BLaER1 (cell line): ENCODE results near the gene FRMPD4.

Experiments used
- H3K27ac ChIP-seq: shearing (Covaris generic); formaldehyde crosslinking; 2 replicates; pipeline ENCODE4 v1.8.1; 2022
- H3K27me3 ChIP-seq: shearing (Covaris generic); formaldehyde crosslinking; 2 replicates; pipeline ENCODE4 v1.8.1; 2022
- H3K36me3 ChIP-seq: shearing (Covaris generic); formaldehyde crosslinking; 2 replicates; pipeline ENCODE4 v1.8.1; 2022
- H3K4me1 ChIP-seq: shearing (Covaris generic); formaldehyde crosslinking; 2 replicates; pipeline ENCODE4 v1.8.1; 2022
- H3K4me2 ChIP-seq: shearing (Covaris generic); formaldehyde crosslinking; 2 replicates; pipeline ENCODE4 v1.8.1; 2022
- H3K4me3 ChIP-seq: shearing (Covaris generic); formaldehyde crosslinking; 2 replicates; pipeline ENCODE4 v1.8.1; 2022
- H3K9ac ChIP-seq: shearing (Covaris generic); formaldehyde crosslinking; 2 replicates; pipeline ENCODE4 v1.8.1; 2022
- H3K9me3 ChIP-seq: shearing (Covaris generic); formaldehyde crosslinking; 2 replicates; pipeline ENCODE4 v1.8.1; 2022
- H4K20me1 ChIP-seq: shearing (Covaris generic); formaldehyde crosslinking; 2 replicates; pipeline ENCODE4 v1.8.1; 2022
- Cebpa-rat ChIP-seq: shearing (Covaris generic); IDR thresholded peaks from 2 replicates; pipeline ENCODE4 v1.8.1; 2022

Gene FRMPD4

DNA sequence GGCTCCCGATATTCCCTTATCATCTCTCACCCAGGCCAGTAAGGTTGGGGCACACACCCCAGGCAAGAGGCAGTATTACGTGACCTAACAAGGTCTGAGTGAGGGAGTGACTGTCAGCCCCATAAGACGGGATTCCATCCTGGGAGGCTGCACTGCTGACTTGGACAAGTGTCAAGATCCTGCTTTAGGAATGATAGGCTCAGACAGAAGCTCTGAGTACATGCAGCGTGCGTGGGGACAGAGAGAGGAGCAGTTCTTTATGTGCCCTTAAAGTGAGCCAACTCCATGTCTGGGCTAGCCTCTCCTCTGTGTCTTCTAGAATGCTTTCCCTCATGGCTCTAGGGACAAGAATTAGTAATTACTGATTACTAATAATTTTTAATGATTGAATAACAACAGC is 510.7 kb downstream of the FRMPD4 start:
- H3K27ac ChIP-seq, result no peak overlapping the region
- H3K4me2 ChIP-seq, result no peak overlapping the region
- no peaks in the 10 kb centered on the region; the same call in 1 of the 2 replicates for H3K9me3 ChIP-seq
- no peaks in the 10 kb centered on the region for H3K36me3 ChIP-seq
- H3K27me3 ChIP-seq, result peaks cover 87% of the 10 kb centered on the region
- no peak overlapping the region for H3K9ac ChIP-seq
- H4K20me1 ChIP-seq, result no peaks in the 10 kb centered on the region; the same call in 1 of the 2 replicates
- H3K4me3 ChIP-seq, result no peak overlapping the region
- no peaks in the 10 kb centered on the region for H3K4me1 ChIP-seq
- no peak for TF ChIP-seq Cebpa-rat

DNA sequence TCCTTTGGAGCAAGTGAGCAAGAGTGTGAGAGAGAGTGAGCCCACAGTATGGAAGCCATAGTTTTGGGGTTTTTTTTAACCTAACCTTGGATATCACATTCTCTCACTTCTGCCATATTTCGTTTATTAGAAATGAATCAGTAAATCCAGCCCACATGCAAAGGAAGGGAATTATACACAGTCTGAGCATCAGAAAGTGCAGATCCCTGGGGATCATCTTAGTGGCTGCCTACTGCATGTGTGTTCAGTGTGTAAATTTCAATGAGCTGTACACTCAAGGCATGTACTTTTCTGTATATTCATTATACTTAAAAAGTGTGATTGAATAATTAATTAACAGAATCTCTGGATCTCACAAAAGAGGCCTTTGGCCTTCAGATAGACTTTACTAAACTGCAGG is 519.2 kb downstream of the FRMPD4 start:
- Histone ChIP-seq H3K27me3 (peaks cover 73% of the 10 kb centered on the region), H3K4me1 (peaks cover 14% of the 10 kb centered on the region), H3K4me3 (no peak overlapping the region), H3K4me2 (peak overlapping the region; percentile 25), H3K27ac (no peak overlapping the region), H3K9me3 (no peaks in the 10 kb centered on the region; the same call in 1 of the 2 replicates), H4K20me1 (no peaks in the 10 kb centered on the region), H3K36me3 (no peaks in the 10 kb centered on the region), H3K9ac (no peak overlapping the region)
- TF ChIP-seq Cebpa-rat, result no peak

DNA sequence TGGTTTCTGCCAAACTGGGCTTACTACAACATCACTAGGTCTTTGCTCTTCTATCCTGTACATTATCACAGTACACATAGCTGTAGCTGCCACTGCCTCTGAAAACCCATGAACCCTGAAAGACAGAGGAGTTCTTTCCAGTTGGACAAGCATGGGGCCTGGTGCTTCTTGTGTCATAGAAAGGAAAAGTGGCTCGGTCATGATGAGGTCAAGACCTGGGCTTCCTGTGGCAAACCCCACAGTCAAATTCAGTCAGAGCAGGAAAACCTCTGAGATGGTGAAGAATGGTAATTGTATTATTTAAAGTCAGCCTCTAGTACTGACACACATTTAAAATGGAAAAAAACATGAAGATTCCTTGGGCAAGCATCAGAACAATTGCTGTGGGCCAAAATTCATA is 519.6 kb downstream of the FRMPD4 start:
- Histone ChIP-seq H3K36me3 (no peaks in the 10 kb centered on the region), H4K20me1 (no peaks in the 10 kb centered on the region), H3K9me3 (peaks cover 2% of the 10 kb centered on the region), H3K9ac (no peak overlapping the region), H3K27me3 (peaks cover 68% of the 10 kb centered on the region), H3K4me1 (peaks cover 14% of the 10 kb centered on the region), H3K4me3 (no peak overlapping the region), H3K27ac (no peak overlapping the region), H3K4me2 (peak overlapping the region; percentile 25)
- no peak for TF ChIP-seq Cebpa-rat

DNA sequence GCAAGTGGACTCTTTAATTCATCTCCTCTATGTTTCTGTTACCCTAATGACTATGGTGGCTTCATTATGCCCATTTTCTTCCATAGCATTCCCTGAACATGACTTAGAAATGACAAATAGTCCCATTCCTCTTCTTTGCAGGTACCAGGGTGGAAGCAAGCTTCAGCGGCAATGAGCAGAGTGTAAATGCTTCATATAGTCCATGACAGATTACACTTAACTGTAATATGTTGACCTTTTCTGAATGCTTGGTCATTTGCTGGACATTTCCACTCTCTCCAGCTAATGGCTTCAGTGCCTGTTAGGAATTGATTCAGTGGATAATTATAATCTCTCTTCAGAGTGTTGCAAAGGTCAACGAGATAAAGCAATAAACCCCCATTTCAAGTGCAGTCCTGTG is 523.2 kb downstream of the FRMPD4 start:
- Histone ChIP-seq H3K4me2 (no peak overlapping the region), H3K9ac (no peak overlapping the region), H3K36me3 (no peaks in the 10 kb centered on the region), H3K4me1 (peaks cover 14% of the 10 kb centered on the region), H3K9me3 (peaks cover 8% of the 10 kb centered on the region), H4K20me1 (no peaks in the 10 kb centered on the region), H3K4me3 (no peak overlapping the region), H3K27me3 (peaks cover 56% of the 10 kb centered on the region), H3K27ac (no peak overlapping the region)
- no peak for TF ChIP-seq Cebpa-rat

DNA sequence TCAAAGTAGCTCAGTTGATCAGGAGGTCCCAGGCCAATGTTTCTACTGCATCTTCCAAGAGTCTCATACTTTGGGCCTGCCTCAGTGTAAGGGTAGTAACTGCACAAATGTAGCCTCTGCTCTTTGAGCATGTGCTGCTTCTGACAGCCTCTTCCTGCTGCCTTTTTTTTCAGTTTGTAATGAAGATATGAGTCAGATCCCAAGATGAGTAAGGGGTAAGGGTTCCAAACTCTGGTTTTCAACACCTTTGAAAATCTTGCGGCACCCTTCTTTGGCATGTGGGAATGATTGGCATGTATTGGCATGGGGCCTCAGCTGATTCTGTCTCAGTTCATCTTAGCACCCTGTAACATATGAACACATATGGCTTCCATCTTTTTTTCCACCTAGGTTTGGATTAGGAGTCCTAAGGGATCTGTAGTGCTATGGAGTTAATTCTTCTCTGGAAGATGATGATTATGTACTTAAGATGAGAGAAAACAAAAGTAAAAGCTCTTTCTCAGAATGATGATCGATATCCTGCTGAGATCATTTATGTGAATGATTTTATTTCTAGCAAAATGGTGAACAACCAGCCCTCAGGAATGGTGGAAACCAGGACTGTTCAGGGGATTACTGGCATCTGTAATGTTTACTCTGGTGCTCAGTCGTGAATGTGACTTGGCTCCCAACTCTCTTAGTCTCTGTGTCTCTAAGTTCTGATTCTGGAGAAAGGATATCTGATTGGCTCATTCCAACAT is 534.3 kb downstream of the FRMPD4 start:
- Histone ChIP-seq H3K27ac (no peak overlapping the region), H3K9me3 (no peaks in the 10 kb centered on the region; the same call in 1 of the 2 replicates), H3K4me1 (no peaks in the 10 kb centered on the region), H3K9ac (no peak overlapping the region), H3K4me2 (no peak overlapping the region), H3K4me3 (no peak overlapping the region), H4K20me1 (no peaks in the 10 kb centered on the region), H3K36me3 (no peaks in the 10 kb centered on the region), H3K27me3 (peaks cover 73% of the 10 kb centered on the region)
- TF ChIP-seq Cebpa-rat, result no peak

- H3K27me3 ChIP-seq, result peaks cover 80% of the 10 kb centered on the region
- H3K4me1 ChIP-seq, result no peaks in the 10 kb centered on the region
- no peak overlapping the region for H3K27ac ChIP-seq
- no peaks in the 10 kb centered on the region for H4K20me1 ChIP-seq
- no peak overlapping the region for H3K9ac ChIP-seq
- H3K36me3 ChIP-seq, result no peaks in the 10 kb centered on the region
- no peak overlapping the region for H3K4me3 ChIP-seq
- no peaks in the 10 kb centered on the region; the same call in 1 of the 2 replicates for H3K9me3 ChIP-seq
- no peak for TF ChIP-seq Cebpa-rat
- no peak overlapping the region for H3K4me2 ChIP-seq
Measured at GRCh38 chrX:12673487-12673886, 535.2 kb downstream of the FRMPD4 start.

- H3K36me3 ChIP-seq, result no peaks in the 10 kb centered on the region
- peaks cover 98% of the 10 kb centered on the region for H3K27me3 ChIP-seq
- no peak overlapping the region for H3K9ac ChIP-seq
- peaks cover 5% of the 10 kb centered on the region; the same call in 1 of the 2 replicates for H4K20me1 ChIP-seq
- no peak overlapping the region for H3K27ac ChIP-seq
- 0 out of 2 replicates have a peak, but pooled peaks cover 7% of the 10 kb centered on the region for H3K9me3 ChIP-seq
- H3K4me3 ChIP-seq, result no peak overlapping the region
- H3K4me2 ChIP-seq, result no peak overlapping the region
- no peaks in the 10 kb centered on the region for H3K4me1 ChIP-seq
- TF ChIP-seq Cebpa-rat, result no peak
Measured at GRCh38 chrX:12679522-12679921, 541.2 kb downstream of the FRMPD4 start.

- H3K9me3 ChIP-seq, result 0 out of 2 replicates have a peak, but pooled peaks cover 7% of the 10 kb centered on the region
- no peaks in the 10 kb centered on the region for H3K4me1 ChIP-seq
- no peak overlapping the region for H3K27ac ChIP-seq
- H3K9ac ChIP-seq, result no peak overlapping the region
- H3K27me3 ChIP-seq, result peaks cover 98% of the 10 kb centered on the region
- peaks cover 5% of the 10 kb centered on the region; the same call in 1 of the 2 replicates for H4K20me1 ChIP-seq
- no peak for TF ChIP-seq Cebpa-rat
- no peaks in the 10 kb centered on the region for H3K36me3 ChIP-seq
- H3K4me3 ChIP-seq, result no peak overlapping the region
- H3K4me2 ChIP-seq, result no peak overlapping the region
Measured at GRCh38 chrX:12681047-12681446, 542.8 kb downstream of the FRMPD4 start.

GRCh38 chrX:12685541-12685940 is 547.3 kb downstream of the FRMPD4 start:
- H3K4me1 ChIP-seq, result no peaks in the 10 kb centered on the region
- H4K20me1 ChIP-seq, result peaks cover 5% of the 10 kb centered on the region; the same call in 1 of the 2 replicates
- peaks cover 99% of the 10 kb centered on the region for H3K27me3 ChIP-seq
- TF ChIP-seq Cebpa-rat, result no peak
- no peaks in the 10 kb centered on the region for H3K9me3 ChIP-seq
- H3K9ac ChIP-seq, result no peak overlapping the region
- H3K4me2 ChIP-seq, result no peak overlapping the region
- no peaks in the 10 kb centered on the region for H3K36me3 ChIP-seq
- H3K27ac ChIP-seq, result no peak overlapping the region
- H3K4me3 ChIP-seq, result no peak overlapping the region

DNA sequence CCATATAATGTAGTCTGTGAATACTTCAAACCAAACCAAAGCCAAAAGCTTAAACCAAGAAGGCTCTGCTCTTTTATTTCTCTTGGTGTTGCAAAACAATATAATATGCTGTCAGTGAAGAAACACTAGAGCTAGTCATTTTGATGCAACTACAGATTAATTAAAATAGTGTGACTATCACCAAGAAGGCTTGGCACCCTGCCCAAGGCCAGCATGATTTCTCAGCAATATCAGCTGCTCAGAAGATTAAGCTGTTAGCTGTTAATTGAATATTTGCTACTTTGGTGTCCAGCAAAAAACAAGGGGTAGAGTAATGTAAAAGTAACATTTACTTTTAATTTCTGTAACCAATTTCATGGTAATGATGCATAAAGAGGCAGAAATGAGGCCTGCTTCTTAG is 548.1 kb downstream of the FRMPD4 start:
- H3K4me3 ChIP-seq, result no peak overlapping the region
- H3K36me3 ChIP-seq, result no peaks in the 10 kb centered on the region
- no peaks in the 10 kb centered on the region for H3K4me1 ChIP-seq
- peaks cover 99% of the 10 kb centered on the region for H3K27me3 ChIP-seq
- TF ChIP-seq Cebpa-rat, result no peak
- no peaks in the 10 kb centered on the region for H3K9me3 ChIP-seq
- peaks cover 5% of the 10 kb centered on the region; the same call in 1 of the 2 replicates for H4K20me1 ChIP-seq
- H3K27ac ChIP-seq, result no peak overlapping the region
- H3K4me2 ChIP-seq, result no peak overlapping the region
- H3K9ac ChIP-seq, result no peak overlapping the region

DNA sequence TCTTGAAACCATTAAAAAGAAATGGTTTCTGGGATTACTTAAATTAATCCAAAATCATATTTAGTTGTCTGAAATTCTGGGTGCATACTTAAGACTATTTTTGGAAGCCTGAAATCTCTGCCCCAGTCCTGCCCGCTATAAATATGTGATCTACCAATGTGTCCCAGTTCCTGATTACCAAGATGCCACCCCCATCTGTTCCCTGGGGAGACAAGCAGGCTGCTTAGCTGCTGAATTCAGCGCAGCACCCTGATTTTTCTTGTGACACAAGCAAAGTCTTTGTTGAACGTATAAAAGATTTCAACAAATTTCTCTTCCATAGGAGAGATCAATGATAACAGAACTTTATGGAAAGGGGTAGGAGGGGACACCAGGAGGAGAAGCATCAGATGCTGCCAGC is 552.4 kb downstream of the FRMPD4 start:
- Histone ChIP-seq H4K20me1 (no peaks in the 10 kb centered on the region), H3K4me3 (no peak overlapping the region), H3K4me2 (no peak overlapping the region), H3K9ac (no peak overlapping the region), H3K9me3 (no peaks in the 10 kb centered on the region), H3K27ac (no peak overlapping the region), H3K4me1 (no peaks in the 10 kb centered on the region), H3K36me3 (no peaks in the 10 kb centered on the region), H3K27me3 (peaks cover 96% of the 10 kb centered on the region)
- no peak for TF ChIP-seq Cebpa-rat
